Loucy (cell line): ENCODE measurements around the gene KLF13.

ENCODE experiments used
- H2AFZ ChIP-seq: fragments of 200-600 bp; sonication (generic); 2 replicates; pipeline ENCODE4 v1.6.0; 2016; ENCODE audit warnings: antibody characterized with exemption, mild to moderate bottlenecking, low read length, moderate library complexity
- H3F3A ChIP-seq: fragments of 200-600 bp; 2 replicates; pipeline ENCODE4 v1.6.0; 2016; ENCODE audit warnings: antibody characterized with exemption, low read depth, mild to moderate bottlenecking
- H3K27me3 ChIP-seq: fragments of 200-600 bp; sonication (generic); 2 replicates; pipeline ENCODE4 v1.6.1; 2014; ENCODE audit warnings: low read length, mild to moderate bottlenecking; ENCODE audit not compliant: insufficient read depth, poor library complexity, severe bottlenecking
- H3K36me3 ChIP-seq: fragments of 200-600 bp; sonication (generic); 2 replicates; pipeline ENCODE4 v1.6.1; 2016; ENCODE audit warnings: low read length; ENCODE audit not compliant: insufficient read depth
- H3K4me1 ChIP-seq: fragments of 200-600 bp; sonication (generic); 2 replicates; pipeline ENCODE4 v1.5.1; 2014; ENCODE audit warnings: low read length, mild to moderate bottlenecking; ENCODE audit not compliant: insufficient read depth, poor library complexity, severe bottlenecking
- H3K4me2 ChIP-seq: fragments of 200-600 bp; sonication (generic); 2 replicates; pipeline ENCODE4 v1.6.0; 2014; ENCODE audit warnings: antibody characterized with exemption, low read length, low read depth, mild to moderate bottlenecking; ENCODE audit not compliant: poor library complexity, severe bottlenecking
- H3K4me3 ChIP-seq: fragments of 200-600 bp; sonication (generic); 2 replicates; pipeline ENCODE4 v1.5.1; 2014; ENCODE audit warnings: low read length, mild to moderate bottlenecking, mixed read lengths; ENCODE audit not compliant: poor library complexity, severe bottlenecking
- H3K79me2 ChIP-seq: fragments of 200-600 bp; sonication (generic); 2 replicates; pipeline ENCODE4 v1.6.1; 2014; ENCODE audit warnings: low read length; ENCODE audit not compliant: insufficient read depth
- H3K9ac ChIP-seq: fragments of 200-600 bp; sonication (generic); 2 replicates; pipeline ENCODE4 v1.6.0; 2014; ENCODE audit warnings: mild to moderate bottlenecking, low read depth, low read length, moderate library complexity; ENCODE audit not compliant: poor library complexity, severe bottlenecking
- H3K9me2 ChIP-seq: fragments of 200-600 bp; sonication (generic); replicated peaks from 2 replicates; pipeline ENCODE4 v1.6.1; 2016; ENCODE audit warnings: low read depth, low read length, mixed read lengths
- H3K9me3 ChIP-seq: fragments of 200-600 bp; sonication (generic); 2 replicates; pipeline ENCODE4 v1.6.1; 2014; ENCODE audit warnings: mild to moderate bottlenecking, antibody characterized with exemption, low read length, low read depth; ENCODE audit not compliant: insufficient read depth
- H4K20me1 ChIP-seq: fragments of 200-600 bp; sonication (generic); 2 replicates; pipeline ENCODE4 v1.6.0; 2014; ENCODE audit warnings: antibody characterized with exemption, low read length, mild to moderate bottlenecking; ENCODE audit not compliant: insufficient read depth, poor library complexity, severe bottlenecking
- CTCF ChIP-seq: fragments of 200-600 bp; sonication (generic); conservative IDR thresholded peaks from 2 replicates; pipeline ENCODE4 v1.5.1; 2014; ENCODE audit warnings: mild to moderate bottlenecking, antibody characterized with exemption, low read length
- EZH2phosphoT487 ChIP-seq: fragments of 200-600 bp; IDR thresholded peaks from 2 replicates; pipeline ENCODE4 v1.6.1; 2018; ENCODE audit warnings: antibody characterized with exemption, mild to moderate bottlenecking, moderate library complexity, borderline replicate concordance

Gene KLF13

GRCh38 chr15:31326156-31326874 lies at the start of gene KLF13:
Gene KLF13 (plus strand): TSS chr15:31326835. CDS start chr15:31327213, 378 bp downstream.
- Histone ChIP-seq H2AFZ (peak within 1 kb of the TSS; percentile 52; the same call in 1 of the 2 replicates), H3F3A (peaks cover 3% of the 10 kb centered on the region; the same call in 1 of the 2 replicates), H3K9me3 (no peaks in the 10 kb centered on the region), H3K4me1 (peaks cover 43% of the 10 kb centered on the region), H3K27me3 (no peaks in the 10 kb centered on the region), H3K9ac (peak within 1 kb of the TSS; percentile 87), H3K4me3 (peak within 1 kb of the TSS; percentile 86), H3K79me2 (peaks cover 50% of the 10 kb centered on the region), H3K9me2 (no peaks in the 10 kb centered on the region), H4K20me1 (peaks cover 36% of the 10 kb centered on the region), H3K4me2 (peak within 1 kb of the TSS; percentile 95), H3K36me3 (no peaks in the 10 kb centered on the region)
- TF ChIP-seq EZH2phosphoT487 (no peak), CTCF (no peak)

- Histone ChIP-seq H3K36me3 (no peaks in the 10 kb centered on the region), H3K4me2 (no peak overlapping the region), H3K79me2 (no peaks in the 10 kb centered on the region), H3K4me1 (peaks cover 5% of the 10 kb centered on the region), H3K9me2 (no peaks in the 10 kb centered on the region), H3F3A (no peaks in the 10 kb centered on the region), H3K4me3 (no peak overlapping the region), H2AFZ (no peak overlapping the region), H3K9ac (no peak overlapping the region), H4K20me1 (no peaks in the 10 kb centered on the region), H3K27me3 (no peaks in the 10 kb centered on the region), H3K9me3 (no peaks in the 10 kb centered on the region)
- TF ChIP-seq EZH2phosphoT487: no peak
- TF ChIP-seq CTCF: no peak
Observed at GRCh38 chr15:31277335-31278060, 49.1 kb upstream of the KLF13 start.

DNA sequence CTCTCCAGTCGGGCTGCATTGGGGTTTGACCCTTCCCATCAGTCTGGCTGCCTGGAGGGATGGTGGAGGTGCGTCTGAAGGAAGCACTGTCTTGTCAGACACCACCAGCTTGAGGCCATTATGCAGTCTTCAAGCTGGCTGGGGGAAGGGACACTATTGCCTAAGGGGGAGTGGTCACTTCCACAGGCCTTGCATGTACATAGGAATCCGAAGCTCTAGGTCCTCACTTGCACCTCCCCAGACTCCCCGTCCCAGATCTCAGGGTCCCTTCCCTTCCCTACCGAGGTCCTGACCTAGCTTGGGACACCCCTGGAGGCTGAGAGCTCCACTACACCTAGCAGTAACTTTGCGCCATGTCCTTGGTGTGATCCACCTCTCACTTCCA lies 48.6 kb upstream of the KLF13 start:
- Histone ChIP-seq H3K9me2 (no peaks in the 10 kb centered on the region), H3K4me2 (no peak overlapping the region), H3F3A (no peaks in the 10 kb centered on the region), H3K36me3 (no peaks in the 10 kb centered on the region), H3K4me1 (peaks cover 5% of the 10 kb centered on the region), H3K9ac (no peak overlapping the region), H3K9me3 (no peaks in the 10 kb centered on the region), H4K20me1 (no peaks in the 10 kb centered on the region), H3K4me3 (no peak overlapping the region), H3K79me2 (no peaks in the 10 kb centered on the region), H3K27me3 (no peaks in the 10 kb centered on the region), H2AFZ (no peak overlapping the region)
- TF ChIP-seq EZH2phosphoT487: no peak
- TF ChIP-seq CTCF: no peak
